SK-N-SH (cell line): ENCODE results near the gene HOXA1. TPM values are rescaled to one million over a fixed set of nuclear protein-coding genes. Genes with fewer than 3 reads are reported as not detected.

Source experiments
- CTCF ChIA-PET: fragments of 300-600, 350-600 bp; formaldehyde crosslinking; extraction: SDS; loops from one replicate; lab custom pipeline; 2021; lab: Yijun Ruan, JAX
- POLR2A ChIA-PET: fragments of 350-600 bp; sonication (Branson Sonifier 250); formaldehyde crosslinking; extraction: SDS; loops from one replicate; lab custom pipeline; 2020; ENCODE audit warnings: antibody characterized with exemption, inconsistent platforms; lab: Yijun Ruan, JAX
- DNase-seq: peaks from one replicate; pipeline ENCODE4 v3.0.0; 2012
- H2AFZ ChIP-seq: fragments of 200-600 bp; sonication (generic); 2 replicates; pipeline ENCODE4 v1.8.1; 2016; ENCODE audit warnings: antibody characterized with exemption, mild to moderate bottlenecking, low read depth
- H3F3A ChIP-seq: fragments of 200-600 bp; sonication (generic); replicated peaks from 2 replicates; pipeline ENCODE3; 2016; ENCODE audit warnings: antibody characterized with exemption, mild to moderate bottlenecking; ENCODE audit not compliant: insufficient read depth
- H3K27ac ChIP-seq, 2 experiments: fragments of 200-500 bp in 1 of 2; fragments of 200-600 bp in 1 of 2; sonication (Bioruptor generic) in 1 of 2; sonication (generic), shearing (Covaris generic) in 1 of 2; 2 replicates each; pipeline versions ENCODE4 v1.5.1 to v1.6.1; 2014 to 2016; ENCODE audit warnings: low read depth in 2 of 2, inconsistent platforms in 1 of 2, low read length in 1 of 2, mild to moderate bottlenecking in 1 of 2, mixed read lengths in 1 of 2
- H3K27me3 ChIP-seq: fragments of 200-600 bp; sonication (generic), shearing (Covaris generic); 2 replicates; pipeline ENCODE4 v1.6.1; 2016; ENCODE audit warnings: mixed run types; ENCODE audit not compliant: insufficient read depth
- H3K36me3 ChIP-seq, 2 experiments: fragments of 200-500 bp in 1 of 2; fragments of 200-600 bp in 1 of 2; sonication (Bioruptor generic) in 1 of 2; sonication (generic) in 1 of 2; replicated peaks in 1 of 2; 2 replicates each; pipeline versions ENCODE3 to v1.5.1; 2014 to 2016; ENCODE audit warnings: low read length in 1 of 2, mild to moderate bottlenecking in 1 of 2; ENCODE audit not compliant: insufficient read depth in 2 of 2, control insufficient read depth in 1 of 2
- H3K4me1 ChIP-seq, 2 experiments: fragments of 200-500 bp in 1 of 2; fragments of 200-600 bp in 1 of 2; sonication (Bioruptor generic) in 1 of 2; sonication (generic), shearing (Covaris generic) in 1 of 2; 2 replicates each; pipeline versions ENCODE4 v1.5.1 to v1.6.1; 2014 to 2016; ENCODE audit warnings: low read depth in 1 of 2, low read length in 1 of 2, mixed run types in 1 of 2; ENCODE audit not compliant: insufficient read depth in 2 of 2, control insufficient read depth in 1 of 2
- H3K4me2 ChIP-seq: fragments of 200-600 bp; sonication (generic), shearing (Covaris generic); 2 replicates; pipeline ENCODE4 v1.6.1; 2017; ENCODE audit warnings: mixed run types
- H3K4me3 ChIP-seq, 2 experiments: fragments of 200-500 bp in 1 of 2; fragments of 200-600 bp in 1 of 2; sonication (Bioruptor generic) in 1 of 2; sonication (generic), shearing (Covaris generic) in 1 of 2; 2 replicates each; pipeline versions ENCODE4 v1.5.1 to v1.8.1; 2014 to 2016; ENCODE audit warnings: low read depth in 2 of 2, inconsistent platforms in 1 of 2, low read length in 1 of 2, mild to moderate bottlenecking in 1 of 2, mixed read lengths in 1 of 2, moderate library complexity in 1 of 2
- H3K79me2 ChIP-seq: fragments of 200-600 bp; sonication (generic); 2 replicates; pipeline ENCODE4 v1.8.1; 2017; ENCODE audit warnings: mild to moderate bottlenecking; ENCODE audit not compliant: insufficient read depth
- H3K9ac ChIP-seq: fragments of 200-600 bp; sonication (generic); 2 replicates; pipeline ENCODE4 v1.6.1; 2017; ENCODE audit warnings: mixed run types
- H3K9me2 ChIP-seq: fragments of 200-600 bp; sonication (generic); 2 replicates; pipeline ENCODE4 v1.6.1; 2017; ENCODE audit warnings: mixed run types
- H3K9me3 ChIP-seq: fragments of 200-600 bp; sonication (generic); 2 replicates; pipeline ENCODE4 v1.6.1; 2017; ENCODE audit warnings: mixed run types, mild to moderate bottlenecking, moderate library complexity
- H4K20me1 ChIP-seq: fragments of 200-600 bp; sonication (generic); 2 replicates; pipeline ENCODE4 v1.6.1; 2017; ENCODE audit warnings: mild to moderate bottlenecking, mixed run types; ENCODE audit not compliant: insufficient read depth
- CHD2 ChIP-seq: fragments of 150-350 bp; IDR thresholded peaks from 2 replicates; pipeline ENCODE4 v1.6.1; 2018; ENCODE audit warnings: low read length; ENCODE audit not compliant: partially characterized antibody
- CTCF ChIP-seq: fragments of 200-600 bp; sonication (generic); IDR thresholded peaks from 2 replicates; pipeline ENCODE4 v1.6.1; 2017; ENCODE audit warnings: antibody characterized with exemption, mild to moderate bottlenecking, moderate library complexity
- ELF1 ChIP-seq: IDR thresholded peaks from 2 replicates; pipeline ENCODE4 v1.4.0; 2012
- GABPA ChIP-seq: IDR thresholded peaks from 2 replicates; pipeline ENCODE4 v1.4.0; 2012; ENCODE audit warnings: low read depth, mild to moderate bottlenecking
- MXI1 ChIP-seq: IDR thresholded peaks from 2 replicates; pipeline ENCODE4 v1.6.1; 2012; ENCODE audit warnings: mild to moderate bottlenecking, low read depth, low read length, improper control_type of control experiment
- RFX5 ChIP-seq: IDR thresholded peaks from 2 replicates; pipeline ENCODE4 v1.6.1; 2012; ENCODE audit warnings: mild to moderate bottlenecking, improper control_type of control experiment, low read length
- RXRA ChIP-seq: IDR thresholded peaks from 2 replicates; pipeline ENCODE4 v1.4.0; 2012; ENCODE audit warnings: low read depth, mild to moderate bottlenecking, borderline replicate concordance
- USF2 ChIP-seq: fragments of 150-350 bp; IDR thresholded peaks from 2 replicates; pipeline ENCODE4 v1.6.1; 2017; ENCODE audit warnings: antibody characterized with exemption, low read length, low read depth, borderline replicate concordance
- WGBS: methylation state at CpG from one replicate; pipeline ENCODE4 v1.1.6; 2017; ENCODE audit warnings: low lambda C conversion rate; 5-methylcytosine and 5-hydroxymethylcytosine counted together
- polyA plus RNA-seq, 3 experiments: library from polyadenylated mRNA; depleted of rRNA; stranded (reverse); fragments of >200 nt; gene quantifications; 2 replicates each; pipeline ENCODE4 v1.2.3, GENCODE V29; 2012
- TF ChIP-seq, protein P1 (sequence below): IDR thresholded peaks from 2 replicates; pipeline ENCODE4 v1.4.0; 2012; ENCODE audit warnings: low read depth, borderline replicate concordance

HOXA1 gene
- polyA plus RNA-seq, 1 of the 3 experiments (the other 2 are of a cell fraction), result not detected

DNA sequence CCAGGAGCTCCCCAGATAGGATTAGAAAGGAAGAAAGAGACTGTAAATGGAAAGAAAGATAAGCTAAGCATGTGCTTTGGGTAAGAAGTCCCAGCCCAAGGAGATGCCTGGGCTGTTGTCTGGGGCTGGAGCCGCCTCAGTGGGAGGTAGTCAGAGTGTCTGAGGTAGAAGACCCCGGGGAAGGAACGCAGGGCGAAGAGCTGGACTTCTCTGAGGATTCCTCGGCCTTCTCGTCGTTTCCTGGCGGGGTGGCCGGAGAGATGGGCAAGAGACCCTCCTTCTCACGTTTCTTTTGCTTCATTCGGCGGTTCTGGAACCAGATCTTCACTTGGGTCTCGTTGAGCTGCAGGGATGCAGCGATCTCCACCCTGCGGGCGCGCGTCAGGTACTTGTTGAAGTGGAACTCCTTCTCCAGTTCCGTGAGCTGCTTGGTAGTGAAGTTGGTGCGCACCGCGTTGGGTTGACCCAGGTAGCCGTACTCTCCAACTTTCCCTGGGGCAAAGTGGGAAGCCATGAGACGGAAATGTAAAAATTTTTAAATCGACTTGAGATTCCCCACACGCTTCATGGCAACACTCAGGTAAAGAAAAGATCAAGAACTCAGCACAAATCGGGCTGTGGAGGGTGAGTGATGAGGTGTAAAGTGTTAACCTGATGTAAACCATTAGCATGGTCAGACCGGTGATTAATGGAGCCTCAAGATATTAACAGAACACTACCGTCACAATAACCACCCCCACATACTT is 1.3 kb downstream of the HOXA1 start:
- Histone ChIP-seq H3K4me1 (no peaks in the 10 kb centered on the region; a peak in 1 of 4 replicates), H3K9me3 (no peaks in the 10 kb centered on the region), H3F3A (no peaks in the 10 kb centered on the region), H3K4me2 (no peak overlapping the region), H3K79me2 (no peaks in the 10 kb centered on the region), H2AFZ (no peak overlapping the region), H3K27ac (no peak overlapping the region), H3K27me3 (peaks cover 94% of the 10 kb centered on the region), H3K36me3 (no peaks in the 10 kb centered on the region), H3K9me2 (no peaks in the 10 kb centered on the region), H3K9ac (no peak overlapping the region), H4K20me1 (no peaks in the 10 kb centered on the region), H3K4me3 (no peak overlapping the region)
- ChIA-PET CTCF (interaction anchor here (1.8 kb wide), 1 partner anchor 11 kb away, joined by 6 read pairs; no protein-coding TSS in a partner anchor), POLR2A (no interaction called here)
- DNase-seq, result no peak
- TF ChIP-seq MXI1 (no peak), RXRA (no peak), RFX5 (no peak), USF2 (no peak)
- 28% methylated on average over 29 of the region's 29 CpGs for WGBS

- no peaks in the 10 kb centered on the region; a peak in 1 of 4 replicates for H3K4me1 ChIP-seq
- ChIA-PET CTCF (interaction anchor here (1.8 kb wide), 1 partner anchor 10 kb away, joined by 6 read pairs; no protein-coding TSS in a partner anchor), POLR2A (no interaction called here)
- H3K9ac ChIP-seq, result no peak overlapping the region
- no peak for DNase-seq
- no peak for TF ChIP-seq CTCF
- TF ChIP-seq, protein P1, sequence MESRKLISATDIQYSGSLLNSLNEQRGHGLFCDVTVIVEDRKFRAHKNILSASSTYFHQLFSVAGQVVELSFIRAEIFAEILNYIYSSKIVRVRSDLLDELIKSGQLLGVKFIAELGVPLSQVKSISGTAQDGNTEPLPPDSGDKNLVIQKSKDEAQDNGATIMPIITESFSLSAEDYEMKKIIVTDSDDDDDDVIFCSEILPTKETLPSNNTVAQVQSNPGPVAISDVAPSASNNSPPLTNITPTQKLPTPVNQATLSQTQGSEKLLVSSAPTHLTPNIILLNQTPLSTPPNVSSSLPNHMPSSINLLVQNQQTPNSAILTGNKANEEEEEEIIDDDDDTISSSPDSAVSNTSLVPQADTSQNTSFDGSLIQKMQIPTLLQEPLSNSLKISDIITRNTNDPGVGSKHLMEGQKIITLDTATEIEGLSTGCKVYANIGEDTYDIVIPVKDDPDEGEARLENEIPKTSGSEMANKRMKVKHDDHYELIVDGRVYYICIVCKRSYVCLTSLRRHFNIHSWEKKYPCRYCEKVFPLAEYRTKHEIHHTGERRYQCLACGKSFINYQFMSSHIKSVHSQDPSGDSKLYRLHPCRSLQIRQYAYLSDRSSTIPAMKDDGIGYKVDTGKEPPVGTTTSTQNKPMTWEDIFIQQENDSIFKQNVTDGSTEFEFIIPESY, result no peak
- no peak for TF ChIP-seq ELF1
- TF ChIP-seq CHD2, result no peak
- no peak for TF ChIP-seq GABPA
- H3K4me3 ChIP-seq, result no peak overlapping the region
- no peaks in the 10 kb centered on the region for H3F3A ChIP-seq
- WGBS, result 10% methylated on average over 6 of the region's 6 CpGs
- H3K36me3 ChIP-seq, result no peaks in the 10 kb centered on the region
- no peaks in the 10 kb centered on the region for H4K20me1 ChIP-seq
- H3K4me2 ChIP-seq, result no peak overlapping the region
- no peak overlapping the region for H3K27ac ChIP-seq
- H3K9me3 ChIP-seq, result no peaks in the 10 kb centered on the region
- H3K79me2 ChIP-seq, result no peaks in the 10 kb centered on the region
- H3K27me3 ChIP-seq, result peaks cover 93% of the 10 kb centered on the region
- no peak overlapping the region for H2AFZ ChIP-seq
- no peaks in the 10 kb centered on the region for H3K9me2 ChIP-seq
These were observed 2.5 kb downstream of the HOXA1 start for GRCh38 chr7:27093184-27093895.
